ENCODE measurements around the gene GIT2. TPM values are rescaled to one million over a fixed set of nuclear protein-coding genes. Genes with fewer than 3 reads are reported as not detected.

Gene GIT2
- total RNA-seq, 1 experiment from 2014 or later = 76.3 TPM

DNA sequence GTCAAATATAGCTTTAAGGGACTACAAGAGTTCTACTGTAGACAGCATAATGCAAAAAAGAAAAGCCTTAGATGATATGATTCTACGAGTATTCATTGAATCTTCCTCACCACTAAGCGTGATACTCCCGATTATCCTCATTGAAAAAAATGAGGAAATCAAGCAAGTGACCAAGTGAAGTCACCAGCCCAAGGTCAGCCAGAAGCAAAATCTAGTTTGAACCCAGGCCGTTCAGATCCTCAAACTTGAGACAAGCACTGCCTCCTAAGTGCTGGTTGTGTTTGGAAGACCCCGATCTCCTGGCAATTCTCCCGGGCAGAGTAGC is 845 bp downstream of the GIT2 start:
- Histone ChIP-seq H3K9ac (ENCODE audit: low read length) (peak overlapping the region; percentile 96), H2AFZ (ENCODE audit: low read length) (no peak overlapping the region), H3K27ac (ENCODE audit: low read length) (peak overlapping the region; percentile 84), H3K4me1 (ENCODE audit: low read length) (peaks cover 41% of the 10 kb centered on the region), H3K9me3 (ENCODE audit: low read length) (no peaks in the 10 kb centered on the region), H3K79me2 (ENCODE audit: low read length) (peaks cover 75% of the 10 kb centered on the region), H3K36me3 (ENCODE audit: insufficient read depth, low read length) (peaks cover 16% of the 10 kb centered on the region; the same call in 1 of the 2 replicates), H3K9me2 (replicated peaks; ENCODE audit: insufficient read depth, low read length) (no peaks in the 10 kb centered on the region), H4K20me1 (ENCODE audit: insufficient read depth, low read depth, low read length) (peaks cover 4% of the 10 kb centered on the region; the same call in 1 of the 2 replicates), H3K27me3 (ENCODE audit: low read length) (no peaks in the 10 kb centered on the region), H3K4me2 (ENCODE audit: low read depth, low read length, poor library complexity, severe bottlenecking) (peak overlapping the region; percentile 88), H3K4me3 (ENCODE audit: low read length) (peak overlapping the region; percentile 82)
- no peak for DNase-seq

DNA sequence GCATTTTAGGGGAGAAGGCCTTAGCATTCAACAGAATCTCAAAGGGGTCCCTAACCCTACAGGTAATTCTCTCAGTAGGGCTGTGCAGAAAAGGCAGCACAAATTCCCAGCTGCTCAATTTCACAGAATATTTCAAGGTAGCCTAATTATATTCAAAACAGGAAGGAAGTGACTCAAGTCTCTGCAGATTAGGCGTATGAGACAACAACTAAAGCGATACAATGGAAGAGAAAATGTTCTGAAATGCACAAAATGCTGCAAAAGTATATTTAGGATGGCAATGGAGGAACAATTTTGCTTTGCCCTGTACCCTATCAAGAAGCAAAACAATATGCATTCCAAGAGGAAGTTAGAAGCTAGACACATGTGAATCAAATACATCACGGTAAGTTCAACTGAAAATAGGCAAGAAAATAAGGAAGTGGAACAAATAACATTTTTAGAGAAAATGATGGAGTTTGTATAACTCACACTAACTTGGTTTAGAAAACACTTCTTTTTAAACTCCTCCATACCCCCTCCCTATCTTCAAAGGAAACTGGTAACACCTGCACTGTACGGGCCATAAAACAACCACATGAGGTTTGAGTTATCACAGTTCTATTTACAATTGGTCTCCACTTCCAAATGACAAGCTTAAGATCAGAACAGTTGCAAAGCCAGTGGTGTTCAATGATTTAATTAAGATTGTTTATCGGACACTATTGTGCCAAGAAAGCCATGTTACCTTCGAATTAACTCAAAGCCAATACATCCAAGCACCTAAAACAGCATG is 1.6 kb downstream of the GIT2 start:
- H3K9me3 ChIP-seq (ENCODE audit: low read length) = no peaks in the 10 kb centered on the region
- H3K27me3 ChIP-seq (ENCODE audit: low read length) = no peaks in the 10 kb centered on the region
- DNase-seq = peak; percentile 66
- H2AFZ ChIP-seq (ENCODE audit: low read length) = no peak overlapping the region
- no peaks in the 10 kb centered on the region for H4K20me1 ChIP-seq (ENCODE audit: insufficient read depth, low read depth, low read length)
- H3K36me3 ChIP-seq (ENCODE audit: insufficient read depth, low read length) = peaks cover 23% of the 10 kb centered on the region; the same call in 1 of the 2 replicates
- H3K9ac ChIP-seq (ENCODE audit: low read length) = peak overlapping the region; percentile 96
- no peaks in the 10 kb centered on the region for H3K9me2 ChIP-seq (replicated peaks; ENCODE audit: insufficient read depth, low read length)
- peak overlapping the region; percentile 84 for H3K27ac ChIP-seq (ENCODE audit: low read length)
- peak overlapping the region; percentile 88 for H3K4me2 ChIP-seq (ENCODE audit: low read depth, low read length, poor library complexity, severe bottlenecking)
- H3K4me1 ChIP-seq (ENCODE audit: low read length) = peaks cover 39% of the 10 kb centered on the region
- H3K4me3 ChIP-seq (ENCODE audit: low read length) = peak overlapping the region; percentile 82
- H3K79me2 ChIP-seq (ENCODE audit: low read length) = peaks cover 75% of the 10 kb centered on the region

DNA sequence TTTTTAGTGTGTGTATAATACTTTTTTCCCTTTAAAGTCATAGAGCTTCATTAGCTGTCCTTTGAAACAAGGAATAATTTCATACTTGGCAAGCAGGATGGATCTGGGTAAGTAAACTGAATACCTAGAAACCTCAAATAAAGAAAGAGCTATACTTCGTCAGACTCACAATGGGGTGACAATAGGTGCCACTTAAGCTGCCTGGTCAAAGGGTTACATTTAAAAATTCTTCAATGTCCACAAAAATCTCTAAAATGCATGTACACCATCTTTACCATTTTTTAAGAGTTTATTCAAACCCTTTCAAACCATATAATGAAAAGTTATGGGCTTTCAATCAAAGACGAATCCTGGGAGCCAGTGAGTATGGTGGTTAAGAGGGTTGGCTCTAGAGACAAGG is 3.1 kb downstream of the GIT2 start:
- H3K9ac ChIP-seq (ENCODE audit: low read length) = 0 out of 2 replicates have a peak overlapping the region, but pooled peaks have one; percentile 2
- no peak overlapping the region for H2AFZ ChIP-seq (ENCODE audit: low read length)
- peak overlapping the region; percentile 82; the same call in 1 of the 2 replicates for H3K4me3 ChIP-seq (ENCODE audit: low read length)
- H3K36me3 ChIP-seq (ENCODE audit: insufficient read depth, low read length) = peaks cover 29% of the 10 kb centered on the region; the same call in 1 of the 2 replicates
- H3K4me1 ChIP-seq (ENCODE audit: low read length) = peaks cover 32% of the 10 kb centered on the region
- peak overlapping the region; percentile 88 for H3K4me2 ChIP-seq (ENCODE audit: low read depth, low read length, poor library complexity, severe bottlenecking)
- DNase-seq = no peak
- H3K9me2 ChIP-seq (replicated peaks; ENCODE audit: insufficient read depth, low read length) = no peaks in the 10 kb centered on the region
- no peaks in the 10 kb centered on the region for H3K27me3 ChIP-seq (ENCODE audit: low read length)
- no peaks in the 10 kb centered on the region for H4K20me1 ChIP-seq (ENCODE audit: insufficient read depth, low read depth, low read length)
- peak overlapping the region; percentile 84 for H3K27ac ChIP-seq (ENCODE audit: low read length)
- peaks cover 78% of the 10 kb centered on the region for H3K79me2 ChIP-seq (ENCODE audit: low read length)
- H3K9me3 ChIP-seq (ENCODE audit: low read length) = no peaks in the 10 kb centered on the region

DNA sequence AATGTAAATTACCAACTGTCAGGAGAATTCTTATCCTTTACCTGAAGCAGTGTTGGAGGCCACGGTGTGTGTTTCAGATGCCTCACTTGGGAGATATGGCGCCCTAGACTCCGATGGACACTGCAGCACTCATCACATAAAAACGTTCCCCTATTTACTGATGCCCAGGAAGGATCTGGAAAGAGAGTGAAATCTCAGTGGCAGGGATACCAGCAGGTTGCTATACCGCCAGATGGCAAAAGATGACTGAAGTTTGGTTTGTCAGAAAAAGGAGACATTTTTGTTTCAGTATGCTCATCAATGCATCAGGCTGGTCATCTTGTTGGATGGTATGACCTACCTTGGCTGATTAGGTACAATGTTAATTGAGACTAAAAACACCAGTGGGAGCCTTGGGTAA is 4.6 kb downstream of the GIT2 start:
- Histone ChIP-seq H2AFZ (ENCODE audit: low read length) (no peak overlapping the region), H3K79me2 (ENCODE audit: low read length) (peaks cover 81% of the 10 kb centered on the region), H3K9me3 (ENCODE audit: low read length) (no peaks in the 10 kb centered on the region), H4K20me1 (ENCODE audit: insufficient read depth, low read depth, low read length) (no peaks in the 10 kb centered on the region), H3K27me3 (ENCODE audit: low read length) (no peaks in the 10 kb centered on the region), H3K4me1 (ENCODE audit: low read length) (peaks cover 22% of the 10 kb centered on the region), H3K9ac (ENCODE audit: low read length) (no peak overlapping the region), H3K27ac (ENCODE audit: low read length) (no peak overlapping the region), H3K9me2 (replicated peaks; ENCODE audit: insufficient read depth, low read length) (no peaks in the 10 kb centered on the region), H3K4me3 (ENCODE audit: low read length) (no peak overlapping the region), H3K36me3 (ENCODE audit: insufficient read depth, low read length) (peaks cover 36% of the 10 kb centered on the region; the same call in 1 of the 2 replicates), H3K4me2 (ENCODE audit: low read depth, low read length, poor library complexity, severe bottlenecking) (no peak overlapping the region)
- DNase-seq = no peak

DNA sequence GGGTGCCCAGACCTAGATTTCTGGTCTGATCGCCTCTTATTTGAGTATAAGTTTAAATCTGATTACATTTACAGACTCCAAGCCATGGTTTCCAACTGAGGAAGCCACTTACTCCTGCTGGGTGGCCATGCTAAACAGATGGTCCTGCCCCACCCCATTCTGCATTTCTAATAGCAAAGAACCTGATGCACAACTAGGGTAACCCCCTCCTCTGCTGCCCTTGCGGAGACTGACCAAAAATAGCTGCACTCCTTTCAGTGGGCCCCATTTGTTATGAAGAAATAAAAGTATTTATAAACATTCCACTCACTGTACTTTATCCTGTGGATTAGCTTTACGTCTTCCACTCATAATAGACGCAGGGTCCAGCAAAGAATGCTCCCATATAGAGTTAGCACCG is 6.8 kb downstream of the GIT2 start:
- Histone ChIP-seq H3K9me3 (ENCODE audit: low read length) (no peaks in the 10 kb centered on the region), H3K9me2 (replicated peaks; ENCODE audit: insufficient read depth, low read length) (no peaks in the 10 kb centered on the region), H3K4me1 (ENCODE audit: low read length) (peaks cover 16% of the 10 kb centered on the region), H3K9ac (ENCODE audit: low read length) (no peak overlapping the region), H3K4me2 (ENCODE audit: low read depth, low read length, poor library complexity, severe bottlenecking) (no peak overlapping the region), H3K36me3 (ENCODE audit: insufficient read depth, low read length) (peaks cover 50% of the 10 kb centered on the region; the same call in 1 of the 2 replicates), H3K27ac (ENCODE audit: low read length) (no peak overlapping the region), H3K4me3 (ENCODE audit: low read length) (no peak overlapping the region), H2AFZ (ENCODE audit: low read length) (no peak overlapping the region), H4K20me1 (ENCODE audit: insufficient read depth, low read depth, low read length) (no peaks in the 10 kb centered on the region), H3K27me3 (ENCODE audit: low read length) (no peaks in the 10 kb centered on the region), H3K79me2 (ENCODE audit: low read length) (peaks cover 71% of the 10 kb centered on the region)
- DNase-seq = no peak

DNA sequence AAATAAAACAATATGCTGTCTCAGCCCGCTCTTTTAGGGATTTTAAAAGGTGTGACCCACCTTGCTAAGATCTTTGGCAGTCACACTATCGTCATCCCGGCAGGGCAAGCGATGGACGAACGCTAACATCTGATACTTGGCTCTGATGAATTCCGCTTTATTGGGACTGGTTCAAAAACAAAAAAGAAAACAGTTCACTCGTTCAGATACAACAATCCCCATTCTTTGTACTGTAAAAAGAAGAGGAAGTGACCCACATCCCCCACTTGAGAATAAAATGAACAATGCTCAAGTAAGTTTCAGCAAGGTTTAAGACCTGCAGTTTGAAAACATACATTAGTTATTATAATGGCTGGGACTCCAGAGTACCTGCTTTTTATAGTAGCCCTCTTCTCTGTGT is 7.3 kb downstream of the GIT2 start:
- Histone ChIP-seq H3K4me3 (ENCODE audit: low read length) (no peak overlapping the region), H3K27ac (ENCODE audit: low read length) (no peak overlapping the region), H3K4me2 (ENCODE audit: low read depth, low read length, poor library complexity, severe bottlenecking) (no peak overlapping the region), H3K27me3 (ENCODE audit: low read length) (no peaks in the 10 kb centered on the region), H2AFZ (ENCODE audit: low read length) (no peak overlapping the region), H3K9me3 (ENCODE audit: low read length) (no peaks in the 10 kb centered on the region), H3K36me3 (ENCODE audit: insufficient read depth, low read length) (peaks cover 51% of the 10 kb centered on the region), H3K4me1 (ENCODE audit: low read length) (peaks cover 11% of the 10 kb centered on the region), H3K79me2 (ENCODE audit: low read length) (peaks cover 68% of the 10 kb centered on the region), H3K9me2 (replicated peaks; ENCODE audit: insufficient read depth, low read length) (no peaks in the 10 kb centered on the region), H4K20me1 (ENCODE audit: insufficient read depth, low read depth, low read length) (no peaks in the 10 kb centered on the region), H3K9ac (ENCODE audit: low read length) (no peak overlapping the region)
- no peak for DNase-seq

DNA sequence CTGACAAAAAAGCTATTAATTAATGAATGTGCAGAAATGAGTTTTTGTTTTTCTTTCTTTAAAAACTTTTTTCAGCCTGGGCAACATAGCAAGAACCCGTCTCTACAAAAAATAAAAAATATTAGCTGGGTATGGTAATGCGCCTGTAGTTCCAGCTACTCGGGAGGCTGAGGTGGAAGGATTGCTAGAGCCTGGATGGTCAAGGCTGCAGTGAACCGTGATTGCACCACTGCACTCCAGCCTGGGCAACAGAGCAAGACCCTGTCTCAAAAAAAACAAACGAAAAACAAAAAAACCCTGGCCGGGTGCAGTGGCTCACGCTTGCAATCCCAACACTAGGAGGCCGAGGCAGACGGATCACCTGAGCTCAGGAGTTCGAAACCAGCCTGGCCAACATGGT is 7.9 kb downstream of the GIT2 start:
- Histone ChIP-seq H2AFZ (ENCODE audit: low read length) (no peak overlapping the region), H3K79me2 (ENCODE audit: low read length) (peaks cover 65% of the 10 kb centered on the region), H3K4me2 (ENCODE audit: low read depth, low read length, poor library complexity, severe bottlenecking) (no peak overlapping the region), H4K20me1 (ENCODE audit: insufficient read depth, low read depth, low read length) (no peaks in the 10 kb centered on the region), H3K9me3 (ENCODE audit: low read length) (no peaks in the 10 kb centered on the region), H3K4me3 (ENCODE audit: low read length) (no peak overlapping the region), H3K27ac (ENCODE audit: low read length) (no peak overlapping the region), H3K9ac (ENCODE audit: low read length) (no peak overlapping the region), H3K9me2 (replicated peaks; ENCODE audit: insufficient read depth, low read length) (no peaks in the 10 kb centered on the region), H3K27me3 (ENCODE audit: low read length) (no peaks in the 10 kb centered on the region), H3K4me1 (ENCODE audit: low read length) (peaks cover 5% of the 10 kb centered on the region), H3K36me3 (ENCODE audit: insufficient read depth, low read length) (peaks cover 58% of the 10 kb centered on the region)
- no peak for DNase-seq

DNA sequence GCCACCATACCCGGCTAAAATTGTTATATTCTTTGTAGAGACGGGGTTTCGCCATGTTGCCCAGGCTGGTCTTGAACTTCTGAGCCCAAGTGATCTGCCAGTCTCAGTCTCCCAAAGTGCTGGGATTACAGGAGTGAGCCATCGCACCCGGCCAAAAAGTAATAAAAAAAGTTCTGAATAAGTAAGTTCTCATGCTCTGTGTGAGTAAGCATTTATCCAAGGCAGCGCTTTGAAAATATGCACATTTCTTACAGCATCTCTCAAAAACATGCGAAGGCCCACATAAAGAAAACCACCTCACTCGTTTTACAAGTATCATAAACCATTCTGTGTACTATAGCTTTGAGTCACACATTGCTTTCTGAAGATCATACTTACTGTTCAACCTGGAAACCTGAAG is 8.6 kb downstream of the GIT2 start:
- Histone ChIP-seq H2AFZ (ENCODE audit: low read length) (no peak overlapping the region), H3K79me2 (ENCODE audit: low read length) (peaks cover 59% of the 10 kb centered on the region), H3K9ac (ENCODE audit: low read length) (no peak overlapping the region), H3K27me3 (ENCODE audit: low read length) (no peaks in the 10 kb centered on the region), H3K9me3 (ENCODE audit: low read length) (no peaks in the 10 kb centered on the region), H3K4me1 (ENCODE audit: low read length) (no peaks in the 10 kb centered on the region), H4K20me1 (ENCODE audit: insufficient read depth, low read depth, low read length) (no peaks in the 10 kb centered on the region), H3K27ac (ENCODE audit: low read length) (no peak overlapping the region), H3K4me2 (ENCODE audit: low read depth, low read length, poor library complexity, severe bottlenecking) (no peak overlapping the region), H3K36me3 (ENCODE audit: insufficient read depth, low read length) (peaks cover 59% of the 10 kb centered on the region), H3K4me3 (ENCODE audit: low read length) (no peak overlapping the region), H3K9me2 (replicated peaks; ENCODE audit: insufficient read depth, low read length) (no peaks in the 10 kb centered on the region)
- DNase-seq = no peak
